Transverse colon (tissue), 3 donors: ENCODE results near the gene GPR39.

Experiments used
- CTCF ChIP-seq, 5 experiments: fragments of 200-600 bp in 3 of 5; fragments of 450-650 bp in 2 of 5; sonication (generic) in 3 of 5; IDR thresholded peaks; 1 replicate in 2 of 5; 2 replicates in 3 of 5; pipeline ENCODE4 v1.5.1; 2016 to 2017; ENCODE audit warnings: antibody characterized with exemption in 5 of 5, inconsistent platforms in 3 of 5, mild to moderate bottlenecking in 2 of 5, moderate library complexity in 1 of 5
- POLR2A ChIP-seq: fragments of 450-650 bp; IDR thresholded peaks from one replicate; pipeline ENCODE4 v1.6.1; 2016; ENCODE audit warnings: antibody characterized with exemption, mild to moderate bottlenecking, moderate library complexity

DNA sequence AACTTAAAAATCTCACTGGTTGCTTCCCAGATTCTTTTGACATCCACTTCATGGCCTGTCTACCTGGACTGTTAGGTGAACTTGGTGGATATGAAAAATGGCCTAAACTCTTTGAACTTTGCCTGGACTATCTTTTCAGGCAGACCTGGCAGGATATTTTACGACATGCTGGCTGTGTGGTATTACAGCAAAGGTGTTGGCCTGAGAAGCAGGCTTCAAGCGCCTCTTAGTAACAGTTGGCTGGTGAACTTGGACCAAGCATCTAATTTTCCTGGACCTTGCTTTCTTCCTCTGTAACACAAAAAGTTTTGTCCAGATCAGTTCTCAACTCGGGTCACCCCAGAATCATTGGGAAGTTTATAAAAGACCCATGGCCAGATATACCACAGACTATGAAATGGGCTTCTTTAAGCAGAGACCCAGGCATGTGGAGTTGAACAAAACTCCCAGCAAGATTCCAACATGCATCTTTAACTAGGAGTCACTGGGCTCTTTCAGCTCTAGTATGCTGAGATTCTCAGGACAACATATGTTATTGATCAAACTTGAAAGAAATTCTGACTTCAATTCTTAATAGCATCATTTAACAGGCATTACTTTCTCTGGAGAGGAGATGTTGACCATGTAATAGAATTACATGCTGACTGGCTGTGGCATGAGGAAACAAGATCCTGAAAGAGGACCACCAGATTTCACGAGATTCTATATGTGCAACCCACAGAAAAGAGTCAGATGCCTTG is 249.0 kb downstream of the GPR39 start:
- no peak for TF ChIP-seq CTCF (IDR thresholded peaks at IDR 0.05)
- no peak for TF ChIP-seq POLR2A
